Endothelial cell of umbilical vein (primary cell): ENCODE results near the gene OLAH.
"Not testable (repeated sequence)": the region's sequence is repeated elsewhere in the genome, so short reads cannot be mapped to it uniquely, and the experiment has no call there.

ENCODE experiments used
- CTCF ChIP-seq, 2 donors: IDR thresholded peaks; 1 replicate in 1 of 2; 2 replicates in 1 of 2; pipeline ENCODE4 v1.5.1; 2011; ENCODE audit warnings: low read length in 2 of 2, mild to moderate bottlenecking in 2 of 2, moderate library complexity in 2 of 2, control low read depth in 1 of 2, inconsistent platforms in 1 of 2, low read depth in 1 of 2; ENCODE audit not compliant: insufficient read depth in 1 of 2; ENCODE audit errors: extremely low read depth in 1 of 2
- EZH2 ChIP-seq: IDR thresholded peaks from 2 replicates; pipeline ENCODE4 v1.6.1; 2012; ENCODE audit warnings: borderline replicate concordance, low read depth, mild to moderate bottlenecking, moderate library complexity, low read length, inconsistent platforms; ENCODE audit not compliant: severe bottlenecking
- GATA2 ChIP-seq: IDR thresholded peaks from 2 replicates; pipeline ENCODE4 v1.7.0; 2011; ENCODE audit warnings: low read depth, mild to moderate bottlenecking, moderate library complexity, mixed read lengths, low read length; ENCODE audit not compliant: insufficient read length, insufficient read depth
- JUN ChIP-seq: IDR thresholded peaks from 2 replicates; pipeline ENCODE4 v1.6.1; 2011; ENCODE audit warnings: borderline replicate concordance, low read depth; ENCODE audit not compliant: insufficient read length, insufficient read depth
- MAX ChIP-seq: IDR thresholded peaks from 2 replicates; pipeline ENCODE4 v1.6.1; 2011; ENCODE audit not compliant: insufficient read depth, insufficient read length
- MYC ChIP-seq: IDR thresholded peaks from one replicate; pipeline ENCODE4 v1.6.1; 2011; ENCODE audit warnings: mild to moderate bottlenecking, low read depth, low read length
- POLR2A ChIP-seq: IDR thresholded peaks from 2 replicates; pipeline ENCODE4 v1.6.1; 2012; ENCODE audit warnings: low read depth, mild to moderate bottlenecking, control low read depth, low read length
- POLR2AphosphoS5 ChIP-seq: IDR thresholded peaks from 2 replicates; pipeline ENCODE4 v1.6.1; 2012; ENCODE audit warnings: low read depth, mild to moderate bottlenecking, control low read depth, low read length, moderate library complexity; ENCODE audit not compliant: insufficient read depth

GRCh38 chr10:15023079-15023478 lies 20.7 kb upstream of the OLAH start:
- TF ChIP-seq CTCF (IDR thresholded peaks at IDR 0.05; ENCODE audit: extremely low read depth in 1 of 2, insufficient read depth in 1 of 2, low read depth in 1 of 2, low read length in 2 of 2); POLR2A; MAX; EZH2; JUN; POLR2AphosphoS5; GATA2; MYC: not testable (repeated sequence)
